Measurements from ENCODE around the gene TRDN. TPM values are rescaled to one million over a fixed set of nuclear protein-coding genes. Genes with fewer than 3 reads are reported as not detected.
"Not testable (repeated sequence)": the region's sequence is repeated elsewhere in the genome, so short reads cannot be mapped to it uniquely, and the experiment has no call there.

The TRDN gene
- total RNA-seq, 1 donor from 2014 or later, result 0.34 TPM

- Mint-ChIP-seq H3K27me3 (ENCODE audit: low read depth) (no peaks in the 10 kb centered on the region), H3K4me1 (no peaks in the 10 kb centered on the region), H3K36me3 (no peaks in the 10 kb centered on the region), H3K27ac (no peak overlapping the region), H3K4me3 (no peak overlapping the region), H3K9me3 (peaks cover 26% of the 10 kb centered on the region)
- no peak for TF ChIP-seq CTCF (IDR thresholded peaks at IDR 0.05; ENCODE audit: unreplicated experiment)
- no peak for DNase-seq (ENCODE audit: low spot score in 2 of 2, unreplicated experiment in 2 of 2)
Observed at GRCh38 chr6:123288649-123289048, 348.1 kb downstream of the TRDN start.

GRCh38 chr6:123276546-123276980 is 360.2 kb downstream of the TRDN start:
- no peak for TF ChIP-seq CTCF (IDR thresholded peaks at IDR 0.05; ENCODE audit: unreplicated experiment)
- H3K4me3 Mint-ChIP-seq, result no peak overlapping the region
- H3K9me3 Mint-ChIP-seq, result no peaks in the 10 kb centered on the region
- H3K27ac Mint-ChIP-seq, result no peak overlapping the region
- no peak for DNase-seq (ENCODE audit: low spot score in 2 of 2, unreplicated experiment in 2 of 2)
- H3K36me3 Mint-ChIP-seq, result no peaks in the 10 kb centered on the region
- H3K4me1 Mint-ChIP-seq, result no peaks in the 10 kb centered on the region
- H3K27me3 Mint-ChIP-seq (ENCODE audit: low read depth), result no peaks in the 10 kb centered on the region

GRCh38 chr6:123263981-123264380 is 372.8 kb downstream of the TRDN start:
- Mint-ChIP-seq H3K4me1 (no peaks in the 10 kb centered on the region), H3K27me3 (ENCODE audit: low read depth) (no peaks in the 10 kb centered on the region), H3K27ac (no peak overlapping the region), H3K4me3 (no peak overlapping the region), H3K9me3 (peaks cover 12% of the 10 kb centered on the region), H3K36me3 (no peaks in the 10 kb centered on the region)
- DNase-seq (ENCODE audit: low spot score in 2 of 2, unreplicated experiment in 2 of 2), result no peak
- TF ChIP-seq CTCF (IDR thresholded peaks at IDR 0.05; ENCODE audit: unreplicated experiment), result no peak

GRCh38 chr6:123240626-123241025 is 396.1 kb downstream of the TRDN start:
- Mint-ChIP-seq H3K4me3 (no peak overlapping the region), H3K9me3 (peaks cover 25% of the 10 kb centered on the region), H3K27ac (no peak overlapping the region)

GRCh38 chr6:123233336-123233735 is 403.4 kb downstream of the TRDN start:
- no peaks in the 10 kb centered on the region for H3K4me1 Mint-ChIP-seq
- H3K4me3 Mint-ChIP-seq, result no peak overlapping the region
- H3K36me3 Mint-ChIP-seq, result no peaks in the 10 kb centered on the region
- peaks cover 9% of the 10 kb centered on the region for H3K27me3 Mint-ChIP-seq (ENCODE audit: low read depth)
- no peak for DNase-seq (ENCODE audit: low spot score in 2 of 2, unreplicated experiment in 2 of 2)
- H3K27ac Mint-ChIP-seq, result no peak overlapping the region
- TF ChIP-seq CTCF (IDR thresholded peaks at IDR 0.05; ENCODE audit: unreplicated experiment), result no peak
- no peaks in the 10 kb centered on the region for H3K9me3 Mint-ChIP-seq

More at GRCh38 chr6:123240626-123241025, 396.1 kb downstream of the TRDN start:
- Mint-ChIP-seq H3K36me3 (no peaks in the 10 kb centered on the region), H3K27me3 (ENCODE audit: low read depth) (no peaks in the 10 kb centered on the region), H3K4me1 (no peaks in the 10 kb centered on the region)
- DNase-seq (ENCODE audit: low spot score in 2 of 2, unreplicated experiment in 2 of 2), result no peak
- no peak for TF ChIP-seq CTCF (IDR thresholded peaks at IDR 0.05; ENCODE audit: unreplicated experiment)

GRCh38 chr6:123227789-123228188 is 409.0 kb downstream of the TRDN start:
- not testable (repeated sequence) for DNase-seq (ENCODE audit: low spot score in 2 of 2, unreplicated experiment in 2 of 2); H3K27ac Mint-ChIP-seq; H3K27me3 Mint-ChIP-seq (ENCODE audit: low read depth); H3K4me3 Mint-ChIP-seq; H3K4me1 Mint-ChIP-seq; H3K9me3 Mint-ChIP-seq; H3K36me3 Mint-ChIP-seq
